GM18511 (cell line): ENCODE results near the gene PAX3.
"Not testable (repeated sequence)": the region's sequence is repeated elsewhere in the genome, so short reads cannot be mapped to it uniquely, and the experiment has no call there.

Source experiments
- ATAC-seq: cut with Tn5 transposase; IDR thresholded peaks from one replicate; pipeline ENCODE4 v1.9.1; 2021; ENCODE audit warnings: mild to moderate bottlenecking, moderate library complexity; ENCODE audit not compliant: unreplicated experiment

PAX3 gene

DNA sequence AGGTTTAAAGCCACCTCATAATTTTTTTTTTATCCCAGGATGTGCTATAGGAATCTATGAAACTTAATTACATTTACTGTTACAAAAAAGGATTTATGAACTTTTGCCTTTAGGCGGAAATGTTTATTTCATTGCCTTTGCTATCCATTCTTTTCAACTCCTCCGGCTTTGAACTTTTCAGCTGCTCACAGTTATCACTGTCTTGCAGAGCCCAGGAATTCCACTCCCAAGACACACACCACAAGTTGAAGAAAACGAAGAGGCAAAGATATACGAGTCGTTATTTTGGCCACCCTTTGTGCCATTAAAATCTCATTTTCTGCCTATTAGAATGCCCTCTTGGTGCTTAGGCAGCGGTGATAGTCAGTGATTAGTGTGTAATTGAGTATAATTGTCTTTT, 80.0 kb downstream of the PAX3 start:
- ATAC-seq, result no peak

DNA sequence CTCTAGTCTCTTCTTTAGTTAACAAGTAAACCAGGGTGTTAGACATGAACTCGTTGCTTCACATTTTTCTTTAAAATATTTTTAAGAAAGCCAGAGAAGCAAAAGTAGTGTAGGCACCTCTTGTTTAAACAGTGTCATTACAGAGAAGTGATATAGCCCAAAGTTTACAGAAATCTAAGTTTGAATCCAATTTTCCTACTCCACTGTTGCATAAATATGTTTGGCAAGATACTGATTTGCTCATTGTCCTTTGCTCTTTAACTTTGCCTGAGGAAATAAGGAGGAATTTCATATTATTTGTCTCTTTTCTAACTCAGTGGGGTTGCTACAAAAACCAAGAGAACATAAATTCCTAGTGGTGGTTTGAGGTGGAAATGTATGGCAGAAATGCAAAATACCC, 81.1 kb downstream of the PAX3 start:
- no peak for ATAC-seq

DNA sequence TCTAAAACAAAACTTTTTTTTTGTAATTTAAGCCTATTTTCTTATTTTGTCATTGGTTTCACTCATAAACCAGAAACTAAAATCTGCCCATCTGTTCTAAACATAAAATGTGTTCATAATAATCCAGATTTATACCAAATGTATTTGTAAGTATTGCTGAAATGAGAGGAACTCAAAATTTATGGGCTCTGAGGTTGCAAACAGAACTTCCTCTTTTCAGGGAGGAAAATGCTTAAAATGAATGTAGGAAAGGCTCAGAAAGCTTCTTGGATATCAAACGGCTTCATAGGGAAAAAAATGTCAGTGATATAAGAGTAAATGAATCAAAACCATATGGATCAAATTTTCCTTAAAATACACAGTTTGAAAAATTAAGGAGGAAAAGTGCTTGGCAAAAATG, 83.9 kb downstream of the PAX3 start:
- ATAC-seq, result no peak

DNA sequence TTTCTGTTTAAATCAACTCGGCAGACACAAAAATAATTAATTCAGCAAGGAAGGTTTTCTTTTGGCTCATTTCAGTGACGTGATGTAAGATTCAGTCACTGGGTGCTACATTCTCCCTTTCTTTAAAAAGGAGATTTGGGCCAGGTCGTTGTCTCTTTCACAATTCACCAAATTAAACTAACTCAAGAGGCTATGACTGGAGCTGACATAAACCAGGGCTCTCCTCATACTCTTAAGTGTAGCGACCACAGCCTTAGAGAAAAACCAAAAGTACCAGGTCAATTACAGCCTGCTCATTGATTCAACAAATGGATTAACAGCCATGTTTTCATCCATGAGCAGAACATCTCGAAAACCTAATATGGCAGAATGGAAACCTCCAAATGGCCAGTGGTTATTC, 85.7 kb downstream of the PAX3 start:
- ATAC-seq, result no peak

DNA sequence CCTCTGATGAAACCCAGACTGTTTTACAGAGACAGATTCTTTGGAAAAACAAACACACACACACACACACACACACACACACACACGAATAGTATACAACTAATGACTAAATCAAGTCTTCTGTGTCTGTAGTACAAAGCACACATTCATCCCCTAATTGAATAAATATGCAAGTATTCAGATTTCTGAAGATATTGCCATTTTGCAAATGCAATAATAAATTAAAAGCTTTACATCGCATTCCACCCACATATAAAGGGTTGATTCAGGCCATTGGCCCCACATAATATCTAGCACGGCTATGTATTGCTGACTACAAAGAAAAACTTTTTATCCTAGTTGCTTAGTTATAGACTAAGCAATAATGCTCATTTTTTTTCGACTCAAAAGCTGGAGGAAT, 86.2 kb downstream of the PAX3 start:
- ATAC-seq, result no peak

DNA sequence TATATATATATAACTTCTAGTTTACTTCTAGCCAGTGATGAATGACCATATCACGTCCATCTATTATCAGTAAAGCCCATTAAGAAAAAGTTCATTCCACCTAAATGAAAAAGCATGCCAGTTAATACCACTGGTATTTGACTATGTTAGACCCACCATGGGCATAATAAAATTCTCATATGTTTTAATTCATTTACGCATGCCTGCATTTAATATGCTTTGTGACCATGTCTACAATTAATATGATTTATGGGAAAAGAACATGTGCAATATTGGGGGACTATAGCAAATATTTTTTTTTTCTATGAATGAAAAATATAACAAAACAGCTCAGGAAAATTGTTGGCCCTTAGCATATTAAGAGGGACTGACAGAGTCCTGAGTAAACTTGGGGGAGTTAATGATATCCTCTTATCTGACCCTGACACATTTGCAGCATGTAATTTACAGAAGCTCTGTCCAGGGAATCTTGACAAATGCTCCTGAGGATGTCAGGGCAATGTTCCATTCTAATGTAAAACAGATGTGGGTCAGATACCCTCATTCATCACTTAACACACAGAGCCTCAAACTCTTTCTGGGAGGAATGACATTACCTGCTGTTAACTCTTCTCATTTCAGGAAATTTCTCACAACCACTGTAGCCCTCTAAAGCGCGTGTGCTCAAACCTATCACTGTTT, 90.6 kb downstream of the PAX3 start:
- no peak for ATAC-seq

DNA sequence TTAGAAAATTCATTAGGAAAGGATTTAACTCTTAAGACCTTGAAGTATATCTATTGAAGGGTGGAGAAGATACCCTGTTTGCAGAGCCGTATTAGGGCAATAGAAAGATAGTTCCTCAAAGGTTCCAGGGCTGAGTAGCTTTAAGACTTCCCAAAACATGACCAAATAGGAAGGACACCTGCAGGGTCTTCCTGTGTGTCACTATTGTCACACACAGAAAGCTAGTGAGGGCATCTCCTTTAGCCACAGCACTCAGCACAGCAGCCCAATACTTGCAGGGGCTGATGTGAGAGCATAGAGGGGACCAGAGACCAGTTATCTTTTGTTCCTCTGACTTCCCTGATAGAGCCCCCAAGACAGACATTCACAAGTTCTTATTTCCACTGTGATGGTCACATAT, 93.7 kb downstream of the PAX3 start:
- ATAC-seq, result no peak

DNA sequence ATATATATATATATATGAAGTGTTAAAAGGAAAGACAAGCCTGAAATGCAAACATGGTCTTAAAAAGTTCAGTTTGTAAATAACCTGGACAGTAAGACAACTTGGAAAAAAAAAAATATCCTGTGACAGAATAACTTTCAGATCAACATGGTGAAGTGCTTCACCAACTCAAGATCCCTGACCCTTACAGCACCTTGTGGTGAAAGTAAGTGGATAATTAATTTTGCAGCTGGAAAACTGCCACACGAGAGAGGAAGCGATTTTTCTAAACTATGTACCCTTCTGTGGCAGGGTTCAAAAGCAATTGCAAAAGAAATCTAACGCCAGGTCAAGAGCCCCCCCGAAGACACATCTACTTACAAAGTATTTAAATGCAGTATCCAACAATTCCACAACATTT, 95.8 kb downstream of the PAX3 start:
- no peak for ATAC-seq

DNA sequence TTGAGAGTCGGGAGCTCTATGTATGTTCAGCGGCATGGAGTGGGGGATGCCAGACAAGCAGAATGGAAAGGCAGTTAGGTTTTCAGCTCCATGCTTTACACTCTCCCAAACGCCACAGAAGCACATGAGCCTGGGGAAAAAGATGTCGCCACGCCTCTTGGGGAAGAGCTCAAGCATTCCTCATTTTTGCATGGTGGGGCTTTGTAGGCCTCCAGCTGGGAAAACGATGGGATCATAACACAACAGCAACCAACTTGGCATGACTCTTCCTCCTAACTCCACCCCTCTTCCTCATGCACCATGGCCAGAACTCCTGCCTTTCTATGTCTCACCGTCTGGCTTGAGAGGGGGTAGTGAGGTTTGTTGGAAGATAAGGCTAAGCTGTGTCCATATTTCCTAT, 102.6 kb downstream of the PAX3 start:
- ATAC-seq, result no peak

DNA sequence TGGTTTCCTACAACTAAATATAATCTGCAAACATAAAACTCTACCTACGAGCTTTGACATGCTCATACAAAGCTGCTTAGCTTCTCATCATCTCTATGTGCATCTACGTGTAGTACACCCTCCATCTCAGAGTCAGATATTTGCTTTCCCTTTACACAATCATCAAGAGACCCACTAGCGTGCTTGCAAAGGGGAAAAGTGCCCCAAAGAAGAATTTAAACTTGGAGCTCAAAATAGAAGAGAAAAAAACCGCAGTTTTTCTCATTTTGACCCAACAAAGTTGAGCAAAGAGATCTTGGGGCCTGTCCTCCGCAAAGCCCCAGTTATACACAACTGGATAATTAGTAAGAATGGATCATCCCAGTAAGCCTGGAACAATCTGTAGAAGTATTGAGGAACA, 104.1 kb downstream of the PAX3 start:
- no peak for ATAC-seq

DNA sequence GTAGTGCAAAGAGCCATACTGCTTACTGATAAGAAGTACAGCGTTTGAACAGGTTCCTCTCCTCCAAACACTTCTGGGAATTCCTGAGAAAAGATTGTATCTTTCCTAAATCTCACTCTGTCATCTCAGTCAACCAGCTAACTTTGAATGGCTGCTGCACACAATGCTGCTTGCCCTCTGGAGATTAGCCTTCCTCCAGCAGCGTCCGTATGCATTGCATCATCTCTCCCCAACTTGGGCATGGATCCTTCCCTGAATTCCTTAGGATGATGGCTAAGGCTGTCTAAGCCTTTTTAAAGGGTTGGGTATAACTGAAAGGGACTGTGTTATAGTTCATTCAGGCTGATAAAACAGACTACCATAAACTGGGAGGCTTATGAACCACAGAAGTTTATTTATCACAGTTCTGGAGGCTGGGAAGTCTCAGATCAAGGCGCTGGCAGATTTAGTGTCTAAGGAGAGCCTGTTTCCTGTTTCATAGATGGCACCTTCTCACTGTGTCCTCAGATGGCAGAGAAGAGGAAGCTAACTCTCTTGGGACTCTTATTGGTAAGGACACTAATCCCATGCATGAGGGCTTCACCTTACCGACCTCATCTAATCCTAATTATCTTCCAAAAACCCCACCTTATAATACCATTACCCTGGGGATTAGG, 105.3 kb downstream of the PAX3 start:
- no peak for ATAC-seq

DNA sequence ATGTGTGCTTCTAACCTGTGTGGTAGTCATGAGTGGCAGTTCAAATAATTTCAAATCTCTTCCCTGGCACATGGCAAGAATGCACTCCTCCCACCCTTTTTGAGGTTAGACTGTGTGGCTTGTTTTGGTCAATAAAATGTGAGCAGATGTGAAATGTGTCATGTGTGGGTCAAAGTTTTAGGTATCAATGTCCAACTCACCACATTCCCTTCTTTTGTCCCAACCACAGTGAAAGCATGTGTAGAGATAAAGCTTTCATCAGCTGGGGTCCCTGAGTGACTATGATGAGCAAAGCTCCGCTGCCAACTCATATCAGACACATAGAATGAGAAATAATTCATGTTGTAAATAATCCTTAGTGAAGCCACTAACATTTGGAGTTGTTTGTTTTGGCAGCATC, 118.2 kb downstream of the PAX3 start:
- ATAC-seq, result no peak

DNA sequence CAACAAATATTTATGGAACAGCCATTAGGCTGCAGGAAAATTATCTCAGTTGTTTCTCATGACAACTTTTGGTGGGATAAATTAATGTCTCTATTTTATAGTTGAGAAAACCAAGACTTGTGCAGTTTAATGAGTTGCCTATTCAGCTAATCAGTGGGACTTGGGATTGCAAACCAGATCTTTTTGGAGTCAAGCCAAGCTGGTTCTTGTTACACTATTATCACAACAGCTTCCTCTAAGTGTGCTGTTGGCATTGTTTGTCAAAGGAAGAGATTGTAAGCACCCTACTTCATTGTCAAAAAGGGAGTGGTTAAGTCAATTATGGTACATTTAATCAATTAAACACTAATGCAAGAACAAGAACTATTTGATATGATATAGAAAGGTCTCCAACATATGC, 119.2 kb downstream of the PAX3 start:
- no peak for ATAC-seq

DNA sequence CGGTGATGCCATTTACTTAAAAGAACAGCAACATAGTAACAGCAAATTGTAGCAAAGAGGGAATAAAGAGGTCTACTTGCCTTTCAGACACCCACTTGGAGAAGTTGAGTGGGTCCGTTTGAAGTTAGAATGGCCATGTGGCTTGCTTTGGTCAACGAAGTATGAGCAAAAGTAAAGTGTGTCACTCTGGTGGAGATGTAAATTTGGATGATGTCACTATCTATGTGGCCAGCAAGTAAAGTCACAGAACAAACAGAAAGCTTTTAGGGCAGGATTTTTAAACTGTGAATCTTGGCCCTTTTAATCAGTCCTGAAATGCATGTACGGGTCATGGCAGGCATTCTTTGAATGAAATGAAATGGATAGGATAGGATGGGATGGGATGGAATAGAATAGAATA, 120.3 kb downstream of the PAX3 start:
- no peak for ATAC-seq

DNA sequence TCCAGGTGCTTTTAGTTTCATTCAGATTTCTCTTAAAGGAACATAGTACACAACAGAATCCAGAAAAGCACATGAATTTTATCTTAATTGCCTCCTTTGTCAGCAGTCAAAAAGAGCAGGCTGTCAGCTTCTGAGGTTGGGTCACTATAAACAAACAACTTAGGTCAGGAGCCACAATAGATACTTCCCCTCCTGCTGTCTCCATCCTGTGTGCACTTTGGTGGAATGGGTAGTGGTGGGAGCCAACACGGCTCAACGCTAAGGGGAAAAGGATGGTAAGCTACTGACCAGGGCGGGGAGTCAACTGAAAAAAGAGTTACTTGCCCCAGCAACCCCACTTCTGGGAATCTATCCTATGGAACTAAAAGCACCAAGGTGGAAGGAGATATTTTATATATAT, 121.9 kb downstream of the PAX3 start:
- ATAC-seq, result no peak

DNA sequence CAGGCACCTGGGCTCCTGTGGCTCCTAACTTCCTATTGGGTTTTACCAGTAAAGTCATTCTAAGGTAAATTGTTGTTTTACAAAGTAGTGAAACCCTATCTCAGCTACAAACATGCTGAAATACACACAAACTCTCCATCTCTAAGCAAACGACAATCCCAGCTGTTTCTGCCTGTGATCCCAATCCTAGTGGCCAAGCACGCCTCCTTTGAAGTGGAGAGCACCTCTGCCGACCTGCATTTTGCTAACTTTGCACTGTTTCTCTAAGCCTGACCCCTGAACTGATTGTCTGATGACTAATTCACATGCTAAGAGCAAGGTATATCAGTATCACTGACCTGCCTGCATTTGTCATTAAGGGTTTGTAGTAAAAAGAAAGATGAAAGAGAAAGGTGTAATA, 124.3 kb downstream of the PAX3 start:
- ATAC-seq, result no peak

DNA sequence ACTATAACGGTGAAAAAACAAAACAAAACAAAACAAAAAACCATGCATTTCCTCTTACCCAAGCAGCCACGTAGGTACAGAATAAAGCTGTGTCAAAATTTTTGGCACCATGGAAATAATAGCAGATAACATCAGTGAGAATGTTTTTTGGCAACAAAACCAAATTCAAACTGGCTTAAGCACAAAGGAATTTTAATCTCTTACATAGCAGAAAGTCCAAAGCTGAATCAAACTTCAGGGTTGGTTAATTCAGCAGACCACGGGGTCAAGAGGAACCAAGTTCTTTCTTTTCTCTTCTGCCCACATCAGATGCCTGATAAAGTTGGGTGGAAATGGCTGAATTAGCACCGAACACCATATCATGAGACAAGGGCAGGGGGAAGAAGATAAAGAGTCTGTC, 129.5 kb downstream of the PAX3 start:
- ATAC-seq, result no peak

DNA sequence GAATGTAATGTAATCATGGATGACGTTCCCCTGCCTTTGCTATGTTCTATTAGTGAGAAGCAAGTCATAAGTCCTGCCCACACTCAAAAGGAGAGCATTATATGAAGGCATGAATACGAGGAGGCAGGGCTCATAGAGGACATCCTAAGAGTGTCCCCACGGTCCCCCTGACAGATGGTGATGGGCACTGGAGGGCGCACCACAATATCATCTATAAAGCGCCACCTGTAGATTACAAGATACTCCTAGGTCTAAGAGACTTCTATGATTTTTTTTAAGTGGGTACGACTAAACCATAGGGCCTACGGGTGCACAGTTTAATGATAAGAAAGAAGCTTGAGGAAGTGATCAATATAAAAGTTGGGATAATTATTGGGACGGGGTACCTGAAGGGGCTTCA, 131.0 kb downstream of the PAX3 start:
- ATAC-seq, result no peak

DNA sequence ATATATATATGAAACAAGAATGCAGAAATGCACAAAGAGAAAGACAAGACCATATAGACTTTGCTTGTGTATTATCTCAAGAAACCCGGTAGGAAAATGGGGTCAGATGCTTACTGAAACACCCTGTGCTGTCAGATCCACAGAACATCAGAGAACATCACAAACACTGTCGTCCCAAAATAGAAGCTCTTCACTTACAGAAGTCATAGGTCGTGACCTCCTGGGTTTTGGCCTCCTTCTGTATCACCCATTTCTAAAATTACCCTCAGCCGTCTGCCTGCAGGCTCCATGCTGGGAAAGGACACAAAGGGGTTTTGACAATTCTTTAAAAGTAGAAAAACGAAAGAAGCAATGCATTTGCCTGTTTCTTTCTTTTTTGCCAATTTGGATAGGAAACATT, 137.9 kb downstream of the PAX3 start:
- no peak for ATAC-seq

DNA sequence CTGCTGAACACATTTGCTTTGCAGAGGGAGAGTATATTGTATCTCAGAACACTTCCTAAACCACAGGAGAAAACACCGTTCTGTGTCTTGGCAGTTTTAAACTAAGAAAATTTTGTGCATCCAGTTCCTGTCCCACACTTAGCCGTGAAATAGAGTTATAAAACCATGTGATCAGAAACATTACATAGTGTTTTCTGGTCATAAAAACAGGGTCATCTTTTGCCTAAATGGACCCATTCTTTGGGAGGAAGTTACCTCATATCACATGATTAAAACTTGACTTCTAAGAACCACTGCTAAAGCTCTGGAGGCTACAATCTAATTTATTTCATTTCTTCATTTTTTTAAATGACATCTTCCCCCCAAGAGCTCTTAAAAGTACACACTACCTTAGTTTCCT, 138.7 kb downstream of the PAX3 start:
- ATAC-seq, result no peak

DNA sequence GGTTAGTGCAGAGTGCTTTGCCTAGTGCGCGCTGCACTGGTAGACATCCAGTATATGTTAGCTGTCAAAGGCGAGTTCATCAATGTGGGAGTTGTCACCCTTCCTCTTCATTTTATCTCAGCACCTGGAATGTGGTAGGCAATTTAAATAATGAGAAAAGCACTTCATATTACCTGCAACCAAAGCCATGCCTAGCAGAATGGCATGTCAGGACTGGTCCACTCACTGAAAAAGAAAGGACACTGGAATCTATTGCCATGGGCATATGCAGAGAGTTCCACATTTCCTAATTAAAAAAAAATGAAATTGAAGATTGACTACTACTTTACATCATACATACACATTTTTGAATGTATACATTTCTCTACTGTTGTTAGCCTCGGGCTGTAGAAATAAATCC, 139.6 kb downstream of the PAX3 start:
- ATAC-seq, result no peak

DNA sequence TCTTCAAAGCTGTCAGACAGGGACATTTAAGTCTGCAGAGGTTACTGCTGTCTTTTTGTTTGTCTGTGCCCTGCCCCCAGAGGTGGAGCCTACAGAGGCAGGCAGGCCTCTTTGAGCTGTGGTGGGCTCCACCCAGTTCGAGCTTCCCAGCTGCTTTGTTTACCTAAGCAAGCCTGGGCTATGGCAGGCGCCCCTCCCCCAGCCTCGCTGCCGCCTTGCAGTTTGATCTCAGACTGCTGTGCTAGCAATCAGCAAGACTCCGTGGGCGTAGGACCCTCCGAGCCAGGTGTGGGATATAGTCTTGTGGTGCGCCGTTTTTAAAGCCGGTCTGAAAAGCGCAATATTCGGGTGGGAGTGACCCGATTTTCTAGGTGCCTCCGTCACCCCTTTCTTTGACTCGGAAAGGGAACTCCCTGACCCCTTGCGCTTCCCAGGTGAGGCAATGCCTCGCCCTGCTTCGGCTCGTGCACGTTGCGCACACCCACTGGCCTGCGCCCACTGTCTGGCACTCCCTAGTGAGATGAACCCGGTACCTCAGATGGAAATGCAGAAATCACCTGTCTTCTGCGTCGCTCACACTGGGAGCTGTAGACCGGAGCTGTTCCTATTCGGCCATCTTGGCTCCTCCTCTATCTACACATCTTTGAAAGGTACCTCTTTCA, 143.7 kb downstream of the PAX3 start:
- not testable (repeated sequence) for ATAC-seq
